Measurements from ENCODE around the gene ITGB3.

DNA sequence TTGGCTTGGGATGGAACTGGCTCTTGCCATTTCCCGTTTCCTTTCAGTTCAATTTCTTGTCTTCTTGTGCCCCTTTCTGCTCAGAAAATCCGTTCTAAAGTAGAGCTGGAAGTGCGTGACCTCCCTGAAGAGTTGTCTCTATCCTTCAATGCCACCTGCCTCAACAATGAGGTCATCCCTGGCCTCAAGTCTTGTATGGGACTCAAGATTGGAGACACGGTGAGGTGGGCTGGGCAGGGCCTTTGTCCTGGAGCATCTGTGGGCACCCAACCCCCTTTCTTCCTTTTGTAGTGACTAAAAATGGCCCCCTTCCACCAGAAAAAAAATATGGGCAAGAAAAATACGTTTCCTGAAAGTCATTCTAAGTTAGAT, 37.2 kb downstream of the ITGB3 start:
- TF ChIP-seq CTCF (IDR thresholded peaks at IDR 0.05; ENCODE audit: low read depth, low read length, poor library complexity, severe bottlenecking), result no peak
- no peak for TF ChIP-seq EZH2phosphoT487 (IDR thresholded peaks at IDR 0.05; ENCODE audit: borderline replicate concordance, low read length)

Data from DOHH2 (cell line).